Measurements from ENCODE around the gene PACRG.

PACRG gene

DNA sequence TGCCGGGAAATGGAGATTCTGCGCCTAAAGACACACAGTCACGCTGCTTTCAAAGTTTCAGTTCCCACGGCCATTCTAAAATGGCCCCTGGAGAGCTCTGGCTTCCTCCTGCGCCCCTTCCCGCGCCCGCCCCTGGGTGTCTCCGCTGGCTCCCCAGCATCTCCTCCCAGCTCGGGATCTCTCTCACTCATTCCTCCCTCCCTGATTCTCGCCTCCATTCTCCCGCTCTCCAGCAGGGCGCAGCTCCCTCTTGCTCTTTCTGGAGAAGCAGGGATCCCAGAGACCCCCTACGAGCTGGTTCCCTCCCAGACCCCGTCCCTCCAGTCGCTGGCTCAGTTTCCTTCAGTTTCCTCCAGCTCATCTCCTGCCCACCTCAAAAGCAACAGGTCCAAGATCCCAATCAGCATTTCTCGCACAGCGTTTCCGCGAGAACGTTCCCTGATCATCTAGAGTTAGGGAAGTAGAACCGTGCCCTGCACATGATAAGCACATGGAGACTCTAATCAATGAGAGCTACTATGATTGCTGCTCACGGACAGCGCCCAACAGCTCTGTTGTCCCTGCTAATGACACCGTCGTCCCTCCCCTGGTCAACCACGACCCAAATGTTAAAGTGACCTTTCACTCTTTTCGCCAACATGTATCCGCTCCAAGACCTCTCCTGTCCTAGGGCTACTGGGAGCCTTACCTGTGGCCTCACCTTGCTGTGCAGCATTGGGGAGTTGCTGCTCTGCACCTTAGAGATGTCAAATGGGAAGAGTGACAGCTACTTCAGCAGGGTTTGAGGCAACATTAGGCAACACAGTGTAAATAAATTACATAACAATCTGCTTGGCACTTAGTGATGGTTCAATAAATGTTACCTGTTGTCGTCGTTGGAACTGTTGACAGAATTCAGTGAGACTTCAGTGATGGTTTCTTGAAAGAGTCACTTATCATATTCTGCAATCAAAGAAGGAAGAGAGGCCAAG, 468.2 kb downstream of the PACRG start:
- H3K4me2 ChIP-seq (ENCODE audit: low read depth, low read length, poor library complexity, severe bottlenecking): no peak overlapping the region
- H4K20me1 ChIP-seq (ENCODE audit: low read depth, low read length): no peaks in the 10 kb centered on the region
- H3K79me2 ChIP-seq (ENCODE audit: insufficient read depth, low read length): no peaks in the 10 kb centered on the region
- H3K9me3 ChIP-seq (ENCODE audit: insufficient read depth, low read length): no peaks in the 10 kb centered on the region
- no peaks in the 10 kb centered on the region for H3F3A ChIP-seq (ENCODE audit: insufficient read depth)
- H3K27me3 ChIP-seq (ENCODE audit: low read length): no peaks in the 10 kb centered on the region
- H3K4me3 ChIP-seq (ENCODE audit: insufficient read depth, low read length, poor library complexity, severe bottlenecking): no peak overlapping the region
- H3K36me3 ChIP-seq (ENCODE audit: low read length): no peaks in the 10 kb centered on the region
- no peak overlapping the region for H2AFZ ChIP-seq (ENCODE audit: low read depth, low read length, severe bottlenecking)
- no peak overlapping the region for H3K27ac ChIP-seq (ENCODE audit: low read depth, low read length)
- no peaks in the 10 kb centered on the region for H3K9me2 ChIP-seq (replicated peaks; ENCODE audit: insufficient read depth, low read length)
- no peak for TF ChIP-seq EZH2phosphoT487 (conservative IDR thresholded peaks at IDR 0.05; ENCODE audit: low read length)
- H3K9ac ChIP-seq (ENCODE audit: low read length): no peak overlapping the region

DNA sequence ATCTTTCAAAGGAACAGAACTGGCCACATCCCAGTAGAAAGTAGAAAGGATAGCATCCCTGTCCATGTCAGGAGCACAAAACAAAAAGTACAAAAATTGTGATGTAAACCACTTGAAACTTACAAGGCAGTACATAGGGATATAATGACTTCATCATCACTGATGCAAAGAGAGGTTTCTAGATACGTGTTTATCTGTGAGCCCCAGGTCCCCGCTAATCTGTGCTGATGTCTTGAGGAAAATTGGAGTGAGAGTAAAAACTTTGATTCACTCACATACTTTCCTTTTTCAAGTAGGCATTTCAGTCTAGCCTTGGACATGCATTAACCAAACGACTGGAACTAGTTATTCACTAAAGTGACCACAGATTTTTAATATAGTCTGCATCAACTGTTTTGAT, 470.1 kb downstream of the PACRG start:
- Histone ChIP-seq H3K9me2 (replicated peaks; ENCODE audit: insufficient read depth, low read length) (no peaks in the 10 kb centered on the region), H3K79me2 (ENCODE audit: insufficient read depth, low read length) (no peaks in the 10 kb centered on the region), H4K20me1 (ENCODE audit: low read depth, low read length) (no peaks in the 10 kb centered on the region), H3K27ac (ENCODE audit: low read depth, low read length) (no peak overlapping the region), H3K36me3 (ENCODE audit: low read length) (no peaks in the 10 kb centered on the region), H3K27me3 (ENCODE audit: low read length) (no peaks in the 10 kb centered on the region), H2AFZ (ENCODE audit: low read depth, low read length, severe bottlenecking) (no peak overlapping the region), H3K4me2 (ENCODE audit: low read depth, low read length, poor library complexity, severe bottlenecking) (no peak overlapping the region), H3K9ac (ENCODE audit: low read length) (no peak overlapping the region), H3K9me3 (ENCODE audit: insufficient read depth, low read length) (no peaks in the 10 kb centered on the region), H3F3A (ENCODE audit: insufficient read depth) (no peaks in the 10 kb centered on the region), H3K4me3 (ENCODE audit: insufficient read depth, low read length, poor library complexity, severe bottlenecking) (no peak overlapping the region)
- TF ChIP-seq, protein P1, sequence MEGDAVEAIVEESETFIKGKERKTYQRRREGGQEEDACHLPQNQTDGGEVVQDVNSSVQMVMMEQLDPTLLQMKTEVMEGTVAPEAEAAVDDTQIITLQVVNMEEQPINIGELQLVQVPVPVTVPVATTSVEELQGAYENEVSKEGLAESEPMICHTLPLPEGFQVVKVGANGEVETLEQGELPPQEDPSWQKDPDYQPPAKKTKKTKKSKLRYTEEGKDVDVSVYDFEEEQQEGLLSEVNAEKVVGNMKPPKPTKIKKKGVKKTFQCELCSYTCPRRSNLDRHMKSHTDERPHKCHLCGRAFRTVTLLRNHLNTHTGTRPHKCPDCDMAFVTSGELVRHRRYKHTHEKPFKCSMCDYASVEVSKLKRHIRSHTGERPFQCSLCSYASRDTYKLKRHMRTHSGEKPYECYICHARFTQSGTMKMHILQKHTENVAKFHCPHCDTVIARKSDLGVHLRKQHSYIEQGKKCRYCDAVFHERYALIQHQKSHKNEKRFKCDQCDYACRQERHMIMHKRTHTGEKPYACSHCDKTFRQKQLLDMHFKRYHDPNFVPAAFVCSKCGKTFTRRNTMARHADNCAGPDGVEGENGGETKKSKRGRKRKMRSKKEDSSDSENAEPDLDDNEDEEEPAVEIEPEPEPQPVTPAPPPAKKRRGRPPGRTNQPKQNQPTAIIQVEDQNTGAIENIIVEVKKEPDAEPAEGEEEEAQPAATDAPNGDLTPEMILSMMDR (IDR thresholded peaks at IDR 0.05; ENCODE audit: insufficient read depth, low read length, poor library complexity, severe bottlenecking): no peak
- no peak for TF ChIP-seq EZH2phosphoT487 (conservative IDR thresholded peaks at IDR 0.05; ENCODE audit: low read length)

DNA sequence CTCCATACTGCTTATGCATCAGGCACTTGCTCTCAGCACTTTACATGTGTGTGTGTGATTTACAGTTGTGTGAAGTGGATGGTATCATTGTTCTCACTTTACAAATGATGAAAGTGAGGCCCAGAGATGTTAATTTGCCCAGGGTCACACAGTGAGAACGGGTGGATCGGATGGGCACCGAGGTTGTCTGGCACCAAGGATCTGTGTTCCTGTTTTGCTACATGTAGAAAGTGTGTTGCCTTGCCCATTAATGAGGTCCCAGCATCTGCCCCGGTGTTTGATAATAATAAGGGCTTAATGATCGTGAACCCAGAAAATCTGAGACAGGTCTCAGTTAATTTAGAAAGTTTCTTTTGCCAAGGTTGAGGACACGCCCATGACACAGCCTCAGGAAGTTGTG, 470.6 kb downstream of the PACRG start:
- no peaks in the 10 kb centered on the region for H3K36me3 ChIP-seq (ENCODE audit: low read length)
- H3K27me3 ChIP-seq (ENCODE audit: low read length): no peaks in the 10 kb centered on the region
- no peak overlapping the region for H2AFZ ChIP-seq (ENCODE audit: low read depth, low read length, severe bottlenecking)
- no peaks in the 10 kb centered on the region for H3K9me3 ChIP-seq (ENCODE audit: insufficient read depth, low read length)
- H3K79me2 ChIP-seq (ENCODE audit: insufficient read depth, low read length): no peaks in the 10 kb centered on the region
- no peak overlapping the region for H3K9ac ChIP-seq (ENCODE audit: low read length)
- TF ChIP-seq, protein P1 (IDR thresholded peaks at IDR 0.05; ENCODE audit: insufficient read depth, low read length, poor library complexity, severe bottlenecking): no peak
- no peak for TF ChIP-seq EZH2phosphoT487 (conservative IDR thresholded peaks at IDR 0.05; ENCODE audit: low read length)
- H3F3A ChIP-seq (ENCODE audit: insufficient read depth): no peaks in the 10 kb centered on the region
- H3K4me3 ChIP-seq (ENCODE audit: insufficient read depth, low read length, poor library complexity, severe bottlenecking): no peak overlapping the region
- H3K4me2 ChIP-seq (ENCODE audit: low read depth, low read length, poor library complexity, severe bottlenecking): no peak overlapping the region
- H3K9me2 ChIP-seq (replicated peaks; ENCODE audit: insufficient read depth, low read length): no peaks in the 10 kb centered on the region
- H4K20me1 ChIP-seq (ENCODE audit: low read depth, low read length): no peaks in the 10 kb centered on the region
- H3K27ac ChIP-seq (ENCODE audit: low read depth, low read length): no peak overlapping the region

DNA sequence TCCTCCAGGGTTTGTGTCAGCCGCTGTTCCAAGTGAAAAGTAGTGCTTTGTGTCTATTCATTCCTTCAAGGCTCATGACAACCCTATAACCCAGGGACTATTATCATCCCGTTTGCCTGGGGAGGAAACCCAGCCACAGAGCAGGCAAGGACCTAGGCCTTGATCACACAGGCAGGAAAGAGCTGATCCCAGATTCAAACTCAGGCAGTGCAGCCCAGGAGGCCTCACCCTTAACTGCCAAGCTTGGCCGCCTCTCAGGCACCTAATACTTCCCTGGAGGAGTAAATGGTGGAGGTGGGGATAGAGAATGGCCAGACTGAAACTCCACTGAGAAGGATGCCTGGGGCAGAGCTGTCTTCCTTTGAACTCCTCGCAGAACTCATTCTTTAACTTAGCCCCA, 471.6 kb downstream of the PACRG start:
- H4K20me1 ChIP-seq (ENCODE audit: low read depth, low read length): no peaks in the 10 kb centered on the region
- no peaks in the 10 kb centered on the region for H3K27me3 ChIP-seq (ENCODE audit: low read length)
- H3K4me3 ChIP-seq (ENCODE audit: insufficient read depth, low read length, poor library complexity, severe bottlenecking): no peak overlapping the region
- TF ChIP-seq, protein P1 (IDR thresholded peaks at IDR 0.05; ENCODE audit: insufficient read depth, low read length, poor library complexity, severe bottlenecking): no peak
- TF ChIP-seq EZH2phosphoT487 (conservative IDR thresholded peaks at IDR 0.05; ENCODE audit: low read length): no peak
- no peaks in the 10 kb centered on the region for H3F3A ChIP-seq (ENCODE audit: insufficient read depth)
- H3K9me2 ChIP-seq (replicated peaks; ENCODE audit: insufficient read depth, low read length): no peaks in the 10 kb centered on the region
- H3K4me2 ChIP-seq (ENCODE audit: low read depth, low read length, poor library complexity, severe bottlenecking): no peak overlapping the region
- no peak overlapping the region for H2AFZ ChIP-seq (ENCODE audit: low read depth, low read length, severe bottlenecking)
- H3K27ac ChIP-seq (ENCODE audit: low read depth, low read length): no peak overlapping the region
- no peaks in the 10 kb centered on the region for H3K36me3 ChIP-seq (ENCODE audit: low read length)
- H3K9ac ChIP-seq (ENCODE audit: low read length): no peak overlapping the region
- H3K9me3 ChIP-seq (ENCODE audit: insufficient read depth, low read length): no peaks in the 10 kb centered on the region
- no peaks in the 10 kb centered on the region for H3K79me2 ChIP-seq (ENCODE audit: insufficient read depth, low read length)
